Right lung (tissue), 5 donors: Measurements from ENCODE around the gene NBAS. TPM values are rescaled to one million over a fixed set of nuclear protein-coding genes. Genes with fewer than 3 reads are reported as not detected.

Source experiments
- DNase-seq, 2 donors: peaks; one replicate each; pipeline ENCODE4 v3.0.0-alpha.2; 2013
- polyA plus RNA-seq, 5 donors: library from polyadenylated mRNA; unstranded; fragments of 120-200 nt; gene quantifications; one replicate each; pipeline versions ENCODE4 v1.2.1 to v1.2.3, GENCODE V29; 2013; ENCODE audit warnings: inconsistent platforms in 1 of 5, low replicate concordance in 1 of 5; ENCODE audit not compliant: insufficient read length in 5 of 5, insufficient read depth in 1 of 5

Gene NBAS
- polyA plus RNA-seq, 5 donors = 42.6 to 50.2 (median 45.6) TPM

- no peak for DNase-seq
Measured at GRCh38 chr2:15170070-15170775, 390.9 kb downstream of the NBAS start.

- no peak for DNase-seq
Measured at GRCh38 chr2:15169326-15170069, 391.6 kb downstream of the NBAS start.

GRCh38 chr2:15168116-15168515 is 393.0 kb downstream of the NBAS start:
- no peak for DNase-seq

- no peak for DNase-seq
Measured at GRCh38 chr2:15166878-15167277, 394.3 kb downstream of the NBAS start.

- no peak for DNase-seq
Measured at GRCh38 chr2:15163326-15163725, 397.8 kb downstream of the NBAS start.

GRCh38 chr2:15162620-15163019 is 398.5 kb downstream of the NBAS start:
- no peak for DNase-seq

GRCh38 chr2:15160201-15160991 is 400.7 kb downstream of the NBAS start:
- no peak for DNase-seq

- DNase-seq = peak in 1 of 2 donors; percentile 24
Measured at GRCh38 chr2:15159751-15160177, 401.4 kb downstream of the NBAS start.

GRCh38 chr2:15159206-15159605 is 401.9 kb downstream of the NBAS start:
- no peak for DNase-seq

- no peak for DNase-seq
Measured at GRCh38 chr2:15158532-15158931, 402.6 kb downstream of the NBAS start.

- DNase-seq = no peak
Measured at GRCh38 chr2:15158100-15158499, 403.0 kb downstream of the NBAS start.

GRCh38 chr2:15155959-15156574 is 405.1 kb downstream of the NBAS start:
- no peak for DNase-seq

GRCh38 chr2:15154297-15154696 is 406.8 kb downstream of the NBAS start:
- no peak for DNase-seq

- DNase-seq = no peak
Measured at GRCh38 chr2:15152382-15152781, 408.8 kb downstream of the NBAS start.

- no peak for DNase-seq
Measured at GRCh38 chr2:15149063-15149462, 412.1 kb downstream of the NBAS start.

- no peak for DNase-seq
Measured at GRCh38 chr2:15147591-15147990, 413.5 kb downstream of the NBAS start.

- no peak for DNase-seq
Measured at GRCh38 chr2:15146960-15147359, 414.2 kb downstream of the NBAS start.

GRCh38 chr2:15145919-15146318 is 415.2 kb downstream of the NBAS start:
- DNase-seq = no peak

GRCh38 chr2:15145046-15145817 is 415.9 kb downstream of the NBAS start:
- DNase-seq = no peak

GRCh38 chr2:15142069-15142689 is 419.0 kb downstream of the NBAS start:
- DNase-seq = no peak

GRCh38 chr2:15141211-15141610 is 419.9 kb downstream of the NBAS start:
- no peak for DNase-seq
